ENCODE results near the gene AFMID. TPM values are rescaled to one million over a fixed set of nuclear protein-coding genes. Genes with fewer than 3 reads are reported as not detected.

AFMID gene
- total and polyA plus RNA-seq, 2 of the 8 experiments (the other 6 are each of a cell fraction or from before 2014, with no cell fraction given): 49.0 to 53.0 TPM

- H4K20me1 ChIP-seq (replicated peaks in 1 of 2; ENCODE audit: control insufficient read depth in 1 of 2, insufficient read depth in 2 of 2, low read length in 2 of 2): peaks cover 0 to 2% of the 10 kb centered on the region in 2 experiments
- H3K4ac ChIP-seq (replicated peaks; ENCODE audit: insufficient read length, low read depth, low read length): no peak overlapping the region
- no peak overlapping the region for H2BK5ac ChIP-seq (ENCODE audit: low read depth, low read length)
- H3K18ac ChIP-seq (ENCODE audit: extremely low read depth, low read length): no peak overlapping the region
- H3K4me2 ChIP-seq (ENCODE audit: insufficient read depth in 1 of 2, low read depth in 2 of 2, low read length in 2 of 2): no peak overlapping the region
- 0 out of 7 replicates have a peak, but pooled peaks cover 0 to 2% (median 0%) of the 10 kb centered on the region in 4 experiments for H3K27me3 ChIP-seq (replicated peaks in 1 of 4; ENCODE audit: control insufficient read depth in 3 of 4, extremely low read depth in 1 of 4, insufficient read depth in 3 of 4, low read length in 3 of 4)
- 91% methylated on average over 21 of the region's 21 CpGs; no CpG with 5 or more reads in 1 of the 2 experiments for WGBS, 2 experiments (ENCODE audit: extremely low coverage in 1 of 2, insufficient coverage in 1 of 2, insufficient read length in 1 of 2, insufficient replicate concordance in 2 of 2, low coverage in 1 of 2, low lambda C conversion rate in 2 of 2, missing lambda C conversion rate in 1 of 2)
- H4K5ac ChIP-seq (ENCODE audit: insufficient read length, low read depth, low read length): no peak overlapping the region
- no peak for DNase-seq (ENCODE audit: low read depth in 1 of 2, low spot score in 2 of 2)
- no peak overlapping the region for H4K8ac ChIP-seq (ENCODE audit: extremely low read depth, insufficient read depth, low read length)
- H2AFZ ChIP-seq (ENCODE audit: low read length): no peak overlapping the region
- no peak overlapping the region for H3K56ac ChIP-seq (replicated peaks; ENCODE audit: insufficient read length, low read depth, low read length)
- no peak for FAIRE-seq
- no peak overlapping the region for H2AK5ac ChIP-seq (ENCODE audit: low read depth, low read length)
- no peaks in the 10 kb centered on the region for H3K79me1 ChIP-seq (ENCODE audit: low read depth, low read length)
- no peaks in the 10 kb centered on the region for H3K9me3 ChIP-seq (ENCODE audit: insufficient read depth in 2 of 2, low read depth in 1 of 2, low read length in 1 of 2)
- ChIA-PET POLR2A (ENCODE audit: partially characterized antibody) (interaction anchor here (1.6 to 6.2 kb wide), 3 partner anchors 16 to 44 kb away, joined by 5 to 40 read pairs (median 10); partner anchors contain the start of genes AFMID, TK1 and TMC6), CTCF (ENCODE audit: partially characterized antibody) (interaction anchor here (0.9 to 2.7 kb wide), 8 partner anchors 9 to 83 kb away, joined by 3 to 19 read pairs (median 4); partner anchors contain the start of genes AFMID, TK1 and TMC6)
- H4K91ac ChIP-seq (replicated peaks; ENCODE audit: insufficient read length, low read length): no peak overlapping the region
- H2BK120ac ChIP-seq (replicated peaks; ENCODE audit: low read depth, low read length): no peak overlapping the region
- H3K4me3 ChIP-seq (ENCODE audit: extremely low read depth in 1 of 4, insufficient read depth in 2 of 4, low read depth in 3 of 4, low read length in 4 of 4): no peak overlapping the region
- no peak overlapping the region for H3K27ac ChIP-seq (ENCODE audit: low read depth, low read length)
- no peak overlapping the region for H3K23ac ChIP-seq (ENCODE audit: insufficient read length)
- no peak overlapping the region for H2BK12ac ChIP-seq (ENCODE audit: low read depth, low read length)
- peaks cover 2% of the 10 kb centered on the region; the same call in 1 of the 2 replicates for H3K23me2 ChIP-seq (ENCODE audit: low read depth, low read length)
- peaks cover 0 to 6% (median 5%) of the 10 kb centered on the region in 4 experiments; a peak in 3 of 7 replicates for H3K4me1 ChIP-seq (replicated peaks in 1 of 4; ENCODE audit: control insufficient read depth in 3 of 4, insufficient read depth in 4 of 4, low read length in 3 of 4)
- H2BK20ac ChIP-seq (ENCODE audit: low read length): no peak overlapping the region
- no peak overlapping the region for H3K14ac ChIP-seq (ENCODE audit: insufficient read length)
- no peaks in the 10 kb centered on the region for H3K79me2 ChIP-seq (ENCODE audit: control insufficient read depth in 1 of 2, insufficient read depth in 2 of 2, low read length in 2 of 2)
- H3K9ac ChIP-seq (replicated peaks in 1 of 4; ENCODE audit: extremely low read depth in 1 of 4, low read depth in 3 of 4, low read length in 3 of 4): no peak overlapping the region
- no peaks in the 10 kb centered on the region for H3K36me3 ChIP-seq (ENCODE audit: control insufficient read depth in 2 of 4, insufficient read depth in 4 of 4, low read length in 3 of 4)
- H2BK15ac ChIP-seq (ENCODE audit: low read length): no peak overlapping the region
- TF ChIP-seq YY1 (IDR thresholded peaks at IDR 0.05; ENCODE audit: low read depth, low read length): no peak
- TF ChIP-seq ATF3 (IDR thresholded peaks at IDR 0.05; ENCODE audit: insufficient read depth, low read depth, low read length): no peak
- TF ChIP-seq EGR1 (IDR thresholded peaks at IDR 0.05; ENCODE audit: borderline replicate concordance, low read depth, low read length): no peak
- TF ChIP-seq GTF2F1 (IDR thresholded peaks at IDR 0.05; ENCODE audit: borderline replicate concordance, low read depth, low read length): no peak
- TF ChIP-seq SRF (IDR thresholded peaks at IDR 0.05; ENCODE audit: low read depth, low read length): no peak
Measured at GRCh38 chr17:78143214-78144146, 43.7 kb upstream of the AFMID start.

Data from H1 (cell line).